Skeletal muscle cell (primary cell): Measurements from ENCODE around the gene RNF130.
"Not testable (repeated sequence)": the region's sequence is repeated elsewhere in the genome, so short reads cannot be mapped to it uniquely, and the experiment has no call there.

Experiments
- DNase-seq: peaks from one replicate; pipeline ENCODE4 v3.0.0-alpha.2; 2010; ENCODE audit warnings: low read depth
- H3K4me3 ChIP-seq: 2 replicates; pipeline ENCODE4 v1.5.1; 2011; ENCODE audit warnings: low read depth, mild to moderate bottlenecking, control low read depth, low read length, moderate library complexity

The RNF130 gene

GRCh38 chr5:180089628-180090027 lies 18.1 kb upstream of the RNF130 start:
- H3K4me3 ChIP-seq, result peak overlapping the region; percentile 58
- DNase-seq, result not testable (repeated sequence)

GRCh38 chr5:180088561-180088960 lies 17.0 kb upstream of the RNF130 start:
- H3K4me3 ChIP-seq, result no peak overlapping the region
- DNase-seq, result no peak

DNA sequence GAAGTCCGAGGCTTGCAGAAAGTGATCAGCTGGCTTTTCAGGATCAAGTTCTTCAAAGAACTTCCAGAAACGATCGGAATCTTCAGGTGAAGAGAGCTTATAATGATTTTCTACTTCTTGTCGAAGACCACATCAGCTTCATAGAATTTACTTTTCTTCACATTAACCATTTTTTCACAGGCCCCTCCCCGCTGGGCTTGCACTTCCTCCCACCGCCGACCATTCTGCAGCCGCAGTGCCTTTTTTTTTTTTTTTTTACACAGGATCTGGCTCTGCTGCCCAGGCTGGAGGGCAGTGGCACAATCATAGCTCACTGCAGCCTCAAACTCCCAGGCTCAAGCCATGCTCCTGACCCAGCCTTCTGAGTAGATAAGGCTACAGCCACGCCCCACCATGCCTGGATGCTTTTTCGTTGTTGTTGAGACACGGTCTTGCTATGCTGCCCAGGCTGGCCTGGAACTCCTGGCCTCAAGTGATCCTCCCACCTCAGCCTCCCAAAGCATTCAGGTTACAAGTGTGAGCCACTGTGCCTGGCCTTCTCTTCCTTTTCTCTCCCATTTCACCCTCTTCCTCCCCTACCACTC lies 15.3 kb upstream of the RNF130 start:
- no peak for DNase-seq
- no peak overlapping the region for H3K4me3 ChIP-seq

GRCh38 chr5:180085837-180086236 lies 14.3 kb upstream of the RNF130 start:
- H3K4me3 ChIP-seq, result no peak overlapping the region
- no peak for DNase-seq

DNA sequence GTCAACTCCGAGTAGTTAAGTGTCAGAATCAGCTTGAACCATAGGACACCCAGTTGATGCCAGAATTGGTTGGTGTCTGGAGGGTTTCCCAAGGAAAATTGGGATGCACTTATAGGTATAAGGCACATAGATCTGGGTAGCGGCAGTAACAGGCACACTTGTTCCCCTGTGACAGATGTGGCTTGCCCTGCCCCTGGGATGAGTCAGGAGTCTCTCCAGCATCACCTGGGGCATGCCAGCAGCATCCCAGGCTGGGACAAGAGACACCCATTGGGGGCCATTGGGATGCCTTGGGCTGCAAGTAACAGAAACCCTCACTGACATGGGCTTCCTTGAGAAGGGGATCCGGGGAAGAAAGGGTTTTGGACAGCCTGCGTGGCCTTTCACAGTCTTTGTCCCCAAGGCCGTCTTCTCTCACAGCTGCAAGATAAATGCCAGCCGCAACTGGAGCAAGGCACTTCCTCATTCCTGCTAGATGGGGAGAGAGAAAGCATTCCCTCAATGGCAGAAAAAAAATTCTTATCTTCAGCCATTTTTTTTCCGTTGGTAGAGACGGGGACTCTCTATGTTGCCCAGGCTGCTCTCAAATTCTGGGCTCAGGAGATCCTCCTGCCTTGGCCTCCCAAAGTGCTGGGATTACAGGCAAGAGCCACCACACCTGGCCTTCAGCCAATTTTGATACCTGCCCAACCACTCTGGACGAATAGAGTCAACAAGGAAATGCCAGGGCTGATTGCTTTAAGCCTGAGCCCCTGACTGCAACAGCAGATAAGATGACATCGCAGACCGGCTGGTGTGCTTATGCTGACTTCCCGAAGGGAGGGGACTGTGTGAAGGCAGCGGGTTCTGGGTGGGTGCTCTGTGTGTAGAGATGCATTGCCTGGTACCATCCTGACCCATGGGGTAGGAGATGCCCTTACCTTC lies 13.3 kb upstream of the RNF130 start:
- no peak for DNase-seq
- no peak overlapping the region for H3K4me3 ChIP-seq

GRCh38 chr5:180083529-180084060 lies 12.0 kb upstream of the RNF130 start:
- DNase-seq, result no peak
- H3K4me3 ChIP-seq, result no peak overlapping the region

DNA sequence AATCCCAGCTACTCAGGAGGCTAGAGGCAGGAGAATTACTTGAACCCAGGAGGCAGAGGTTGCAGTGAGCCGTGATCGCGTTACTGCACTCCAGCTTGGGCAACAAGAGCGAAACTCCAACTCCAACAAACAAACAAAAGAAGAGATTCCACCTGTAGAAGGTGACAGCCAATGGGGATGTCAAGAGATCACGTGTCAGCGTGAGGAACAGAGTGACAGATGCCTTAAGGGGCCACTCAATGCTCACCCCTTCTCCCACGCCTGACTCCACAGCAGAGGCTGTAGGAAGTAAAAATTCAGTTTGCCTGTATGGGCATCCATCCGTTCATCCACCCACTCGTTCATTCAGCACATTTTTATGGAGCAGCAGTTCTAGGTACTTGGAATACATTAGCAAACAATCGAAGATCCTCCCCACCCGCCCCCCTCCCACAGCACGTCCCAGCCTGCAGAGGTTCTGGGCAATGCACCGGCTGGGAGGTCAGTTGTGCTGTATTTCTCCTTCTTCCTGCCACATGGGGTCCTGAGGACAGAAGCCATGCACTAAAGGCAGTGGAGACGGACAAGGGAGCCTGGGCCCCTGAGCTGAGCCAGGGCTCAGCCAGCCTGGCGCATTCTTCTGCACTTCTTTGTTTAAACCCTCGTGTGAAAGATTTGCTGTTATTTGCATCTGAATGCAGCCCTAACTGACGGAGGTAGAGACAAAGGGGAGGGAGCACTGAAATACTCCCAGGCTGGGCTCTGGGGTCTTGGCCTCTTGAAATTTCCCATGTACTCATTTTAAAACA lies 11.3 kb upstream of the RNF130 start:
- no peak for DNase-seq
- no peak overlapping the region for H3K4me3 ChIP-seq

DNA sequence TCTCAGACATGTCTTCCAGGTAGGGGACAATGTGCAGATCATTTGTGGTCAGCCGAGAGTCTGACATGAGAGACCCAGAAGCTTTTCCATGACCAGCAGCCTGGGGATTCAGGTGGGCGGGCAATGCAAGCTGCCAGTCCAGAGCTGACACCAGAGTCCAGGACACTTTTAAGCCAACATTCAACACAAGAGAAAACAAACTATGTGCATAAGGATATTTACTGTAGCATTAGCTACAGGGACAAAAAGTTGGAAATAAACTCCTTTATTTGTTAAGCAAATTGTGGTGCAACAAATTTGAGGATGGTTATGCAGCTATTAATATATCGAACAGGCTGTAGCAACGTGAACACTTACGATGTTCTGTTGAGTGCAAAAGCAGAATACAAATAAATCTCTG lies 9.9 kb upstream of the RNF130 start:
- DNase-seq, result no peak
- H3K4me3 ChIP-seq, result no peak overlapping the region

GRCh38 chr5:180080486-180081280 lies 9.1 kb upstream of the RNF130 start:
- no peak for DNase-seq
- H3K4me3 ChIP-seq, result no peak overlapping the region

DNA sequence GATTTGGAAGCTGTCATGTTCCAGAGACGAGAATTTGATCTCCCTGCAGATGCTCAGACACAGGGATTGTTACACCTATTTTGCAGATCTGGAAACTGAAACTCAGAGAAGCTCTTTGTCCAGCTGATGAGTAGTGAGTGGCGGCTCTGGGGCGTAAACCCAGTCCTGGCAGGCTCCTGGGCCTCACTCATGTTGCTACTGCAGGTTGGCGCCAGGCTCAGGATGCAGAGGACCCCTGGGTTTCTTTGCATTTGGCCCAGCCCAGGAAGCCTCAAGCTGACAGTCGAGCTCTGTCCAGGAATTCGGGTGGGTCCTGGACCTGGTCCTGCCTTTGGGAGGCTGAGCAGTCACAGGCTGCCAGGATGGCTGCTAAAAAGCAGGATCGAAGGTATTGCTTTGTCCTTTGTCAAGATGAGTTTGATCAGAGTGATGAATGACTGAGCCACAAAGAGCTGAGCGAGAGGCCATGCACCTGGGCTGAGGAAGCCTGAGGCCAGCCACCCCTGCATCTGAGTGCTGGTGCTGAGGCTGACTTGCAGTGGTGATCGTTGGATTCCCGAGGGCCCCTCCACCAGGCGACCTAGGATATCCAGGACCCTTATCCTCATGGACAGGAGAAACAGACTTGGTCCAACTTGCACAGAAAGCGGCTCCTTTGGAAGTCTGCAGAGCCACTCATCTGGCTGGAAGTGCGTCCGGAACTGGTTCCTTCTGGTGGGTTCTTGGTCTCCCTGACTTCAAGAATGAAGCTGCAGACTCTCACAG lies 8.3 kb upstream of the RNF130 start:
- no peak overlapping the region for H3K4me3 ChIP-seq
- DNase-seq, result no peak

GRCh38 chr5:180078348-180078747 lies 6.8 kb upstream of the RNF130 start:
- no peak overlapping the region for H3K4me3 ChIP-seq
- DNase-seq, result no peak

GRCh38 chr5:180077594-180078284 lies 6.2 kb upstream of the RNF130 start:
- DNase-seq, result no peak

GRCh38 chr5:180075703-180076102 lies 4.1 kb upstream of the RNF130 start:
- no peak overlapping the region for H3K4me3 ChIP-seq
- DNase-seq, result no peak

More at GRCh38 chr5:180077594-180078284, 6.2 kb upstream of the RNF130 start:
- no peak overlapping the region for H3K4me3 ChIP-seq

DNA sequence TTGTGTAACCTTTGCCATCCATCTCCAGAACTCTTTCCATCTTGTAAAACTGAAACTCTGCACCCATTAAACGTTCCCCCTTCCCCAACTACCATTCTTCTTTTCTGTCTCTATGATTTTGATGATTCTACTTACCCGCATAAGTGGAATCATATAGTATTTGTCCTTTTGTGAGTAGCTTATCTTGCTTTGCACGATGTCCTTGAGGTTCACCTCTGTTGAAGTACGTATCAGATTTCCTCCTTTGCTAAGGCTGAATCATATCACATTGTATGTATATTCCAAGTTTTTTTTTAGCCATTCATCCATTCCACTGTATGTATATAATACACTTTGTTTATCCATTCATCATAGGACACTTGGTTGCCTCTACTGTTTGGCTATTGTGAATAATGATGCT lies 2.9 kb upstream of the RNF130 start:
- no peak overlapping the region for H3K4me3 ChIP-seq
- no peak for DNase-seq

DNA sequence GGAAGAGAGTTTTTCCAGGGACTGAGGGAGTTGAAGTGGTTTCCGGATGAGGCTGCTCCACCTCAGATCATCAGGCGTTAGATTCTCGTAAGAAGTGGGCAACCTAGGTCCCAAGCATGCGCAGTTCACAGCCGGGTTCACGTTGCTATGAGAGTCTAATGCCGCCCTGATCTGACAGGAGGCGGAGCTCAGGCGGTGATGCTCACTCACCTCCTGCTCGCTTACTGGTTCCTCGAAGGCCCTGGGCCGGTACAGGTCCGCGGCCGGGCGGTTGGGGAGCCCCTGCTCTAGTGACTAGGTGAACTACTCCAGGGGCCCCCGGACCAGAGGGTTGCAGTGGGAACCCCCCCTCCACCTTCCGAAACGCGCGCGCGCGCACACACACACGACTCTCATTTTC lies 997 bp upstream of the RNF130 start:
- no peak overlapping the region for H3K4me3 ChIP-seq

GRCh38 chr5:180072256-180072548 lies 643 bp upstream of the RNF130 start:
- no peak for DNase-seq
- no peak overlapping the region for H3K4me3 ChIP-seq

More for the DNA sequence above, 997 bp upstream of the RNF130 start:
- no peak for DNase-seq

DNA sequence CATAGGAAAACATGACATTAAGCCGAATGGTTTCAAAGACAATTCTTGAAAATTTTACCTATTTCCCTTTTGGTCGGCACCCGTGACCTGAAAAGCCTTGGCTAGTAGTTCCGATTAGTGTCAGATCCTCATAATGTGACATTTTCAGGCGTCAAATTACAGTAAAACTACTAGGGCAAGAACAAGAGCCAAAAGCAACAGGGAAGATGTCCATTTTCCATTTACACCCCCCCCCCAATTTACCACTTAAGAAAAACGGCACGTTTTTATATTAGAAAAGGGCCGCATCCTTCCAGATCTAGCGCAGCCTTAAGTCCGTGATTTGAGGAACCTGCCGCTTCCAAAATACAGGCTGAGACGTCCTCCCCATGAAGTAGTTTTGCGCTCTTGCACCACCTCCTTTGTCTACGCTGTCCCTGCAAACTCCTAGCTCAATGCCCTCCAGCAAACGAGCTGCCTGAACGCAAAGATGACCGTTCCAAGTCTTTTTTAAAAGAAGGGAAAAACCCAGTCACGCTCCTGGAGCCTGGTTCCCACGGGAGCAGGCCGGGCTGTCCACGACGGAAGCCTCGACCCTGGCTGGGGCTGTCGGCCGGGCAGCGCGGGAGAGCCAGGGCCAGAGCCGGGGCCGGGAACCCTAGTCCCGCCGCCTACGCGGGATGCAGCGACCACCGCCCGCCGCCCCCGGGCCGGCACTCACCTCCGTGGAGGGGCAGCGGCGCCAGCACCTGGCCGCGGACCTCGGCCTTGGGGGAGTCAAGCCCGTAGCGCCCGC lies 616 bp downstream of the RNF130 start:
- DNase-seq, result no peak
- peak overlapping the region; percentile 76 for H3K4me3 ChIP-seq
